Uterus (tissue), 2 donors: ENCODE results near the gene RAPGEF2.

Source experiments
- POLR2A ChIP-seq, 2 donors: fragments of 450-650 bp; IDR thresholded peaks; one replicate each; pipeline ENCODE4 v1.6.1; 2016; ENCODE audit warnings: antibody characterized with exemption in 2 of 2, mild to moderate bottlenecking in 1 of 2, moderate library complexity in 1 of 2
- TF ChIP-seq, protein P1 (sequence below), 4 experiments: fragments of 200-600 bp in 2 of 4; fragments of 450-650 bp in 2 of 4; sonication (generic) in 2 of 4; IDR thresholded peaks; one replicate each; pipeline ENCODE4 v1.5.1; 2016 to 2019; ENCODE audit warnings: antibody characterized with exemption in 4 of 4, mild to moderate bottlenecking in 2 of 4, moderate library complexity in 1 of 4

DNA sequence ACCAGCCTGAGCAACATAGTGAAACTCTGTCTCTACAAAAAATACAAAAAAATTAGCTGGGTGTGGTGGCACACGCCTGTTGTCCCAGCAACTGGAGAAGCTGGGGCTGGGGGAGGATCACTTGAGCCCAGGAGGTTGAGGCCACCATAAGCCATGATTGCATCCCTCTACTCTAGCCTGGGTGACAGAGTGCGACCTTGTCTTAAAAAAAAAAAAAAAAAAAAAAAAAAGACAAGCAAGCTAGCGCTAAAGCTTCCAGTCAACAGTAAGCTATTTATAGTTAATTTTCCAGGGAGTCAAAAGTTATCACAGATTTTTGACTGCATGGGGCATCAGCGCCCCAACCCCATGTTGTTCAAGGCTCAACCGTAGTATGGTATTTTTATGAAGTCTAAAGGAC lies 273.4 kb downstream of the RAPGEF2 start:
- TF ChIP-seq, protein P1, sequence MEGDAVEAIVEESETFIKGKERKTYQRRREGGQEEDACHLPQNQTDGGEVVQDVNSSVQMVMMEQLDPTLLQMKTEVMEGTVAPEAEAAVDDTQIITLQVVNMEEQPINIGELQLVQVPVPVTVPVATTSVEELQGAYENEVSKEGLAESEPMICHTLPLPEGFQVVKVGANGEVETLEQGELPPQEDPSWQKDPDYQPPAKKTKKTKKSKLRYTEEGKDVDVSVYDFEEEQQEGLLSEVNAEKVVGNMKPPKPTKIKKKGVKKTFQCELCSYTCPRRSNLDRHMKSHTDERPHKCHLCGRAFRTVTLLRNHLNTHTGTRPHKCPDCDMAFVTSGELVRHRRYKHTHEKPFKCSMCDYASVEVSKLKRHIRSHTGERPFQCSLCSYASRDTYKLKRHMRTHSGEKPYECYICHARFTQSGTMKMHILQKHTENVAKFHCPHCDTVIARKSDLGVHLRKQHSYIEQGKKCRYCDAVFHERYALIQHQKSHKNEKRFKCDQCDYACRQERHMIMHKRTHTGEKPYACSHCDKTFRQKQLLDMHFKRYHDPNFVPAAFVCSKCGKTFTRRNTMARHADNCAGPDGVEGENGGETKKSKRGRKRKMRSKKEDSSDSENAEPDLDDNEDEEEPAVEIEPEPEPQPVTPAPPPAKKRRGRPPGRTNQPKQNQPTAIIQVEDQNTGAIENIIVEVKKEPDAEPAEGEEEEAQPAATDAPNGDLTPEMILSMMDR (IDR thresholded peaks at IDR 0.05) = no peak
- TF ChIP-seq POLR2A (IDR thresholded peaks at IDR 0.05) = no peak
